Astrocyte (in vitro differentiated cells and primary cell): ENCODE measurements around the gene CCL19. TPM values are rescaled to one million over a fixed set of nuclear protein-coding genes. Genes with fewer than 3 reads are reported as not detected.

Experiments
- DNase-seq: peaks from one replicate; pipeline ENCODE4 v3.0.0-alpha.2; 2010; ENCODE audit warnings: low read depth
- FAIRE-seq: peaks from 2 replicates; lab custom pipeline; 2011; peaks lifted over from hg19 to GRCh38; lab: Jason Lieb, UNC
- H2AFZ ChIP-seq: 2 replicates; pipeline ENCODE4 v1.6.0; 2012; ENCODE audit warnings: low read depth, low read length, inconsistent platforms
- H3K27ac ChIP-seq: 2 replicates; pipeline ENCODE4 v1.5.1; 2011; ENCODE audit warnings: low read depth, low read length, inconsistent platforms
- H3K27me3 ChIP-seq: 2 replicates; pipeline ENCODE4 v1.6.0; 2011; ENCODE audit warnings: low read length, inconsistent platforms; ENCODE audit not compliant: insufficient read depth
- H3K36me3 ChIP-seq: 2 replicates; pipeline ENCODE4 v1.5.1; 2011; ENCODE audit warnings: low read length, inconsistent platforms; ENCODE audit not compliant: insufficient read depth
- H3K4me1 ChIP-seq: 2 replicates; pipeline ENCODE4 v1.5.1; 2011; ENCODE audit warnings: low read length, inconsistent platforms; ENCODE audit not compliant: insufficient read depth
- H3K4me2 ChIP-seq: 2 replicates; pipeline ENCODE4 v1.6.0; 2012; ENCODE audit warnings: low read length, inconsistent platforms
- H3K4me3 ChIP-seq: 2 replicates; pipeline ENCODE4 v1.5.1; 2011; ENCODE audit warnings: low read depth, mild to moderate bottlenecking, low read length, inconsistent platforms; ENCODE audit not compliant: insufficient read depth
- H3K79me2 ChIP-seq: 2 replicates; pipeline ENCODE4 v1.6.0; 2012; ENCODE audit warnings: mild to moderate bottlenecking, low read length, inconsistent platforms; ENCODE audit not compliant: insufficient read depth
- H3K9ac ChIP-seq: 2 replicates; pipeline ENCODE4 v1.6.0; 2012; ENCODE audit warnings: mild to moderate bottlenecking, low read length, inconsistent platforms
- H3K9me3 ChIP-seq: 2 replicates; pipeline ENCODE4 v1.5.1; 2012; ENCODE audit warnings: low read depth, mild to moderate bottlenecking, low read length, inconsistent platforms; ENCODE audit not compliant: insufficient read depth
- H4K20me1 ChIP-seq: 2 replicates; pipeline ENCODE4 v1.6.0; 2012; ENCODE audit warnings: low read length, inconsistent platforms; ENCODE audit not compliant: insufficient read depth
- H3K27ac Mint-ChIP-seq: one replicate; pipeline ENCODE4 v1.8.0; 2021; ENCODE audit warnings: mild to moderate bottlenecking, mixed read lengths; ENCODE audit not compliant: unreplicated experiment
- H3K27me3 Mint-ChIP-seq: one replicate; pipeline ENCODE4 v1.8.0; 2021; ENCODE audit warnings: low read depth, mixed read lengths; ENCODE audit not compliant: unreplicated experiment
- H3K36me3 Mint-ChIP-seq: one replicate; pipeline ENCODE4 v1.8.0; 2021; ENCODE audit warnings: low read depth, mixed read lengths; ENCODE audit not compliant: unreplicated experiment
- H3K4me1 Mint-ChIP-seq: one replicate; pipeline ENCODE4 v1.8.0; 2021; ENCODE audit warnings: low read depth, mixed read lengths; ENCODE audit not compliant: unreplicated experiment
- H3K4me3 Mint-ChIP-seq: one replicate; pipeline ENCODE4 v1.8.0; 2021; ENCODE audit warnings: mild to moderate bottlenecking, moderate library complexity, mixed read lengths; ENCODE audit not compliant: unreplicated experiment
- H3K9me3 Mint-ChIP-seq: one replicate; pipeline ENCODE4 v1.8.0; 2021; ENCODE audit warnings: mild to moderate bottlenecking, mixed read lengths; ENCODE audit not compliant: unreplicated experiment
- EZH2 ChIP-seq: IDR thresholded peaks from 2 replicates; pipeline ENCODE4 v1.6.1; 2012; ENCODE audit warnings: mild to moderate bottlenecking, low read length, inconsistent platforms; ENCODE audit not compliant: insufficient read depth
- total RNA-seq: library from RNA; stranded (reverse); gene quantifications from 2 replicates; pipeline ENCODE4 v1.2.1, GENCODE V29; 2021
- TF ChIP-seq, protein P1 (sequence below): IDR thresholded peaks from 2 replicates; pipeline ENCODE4 v1.5.1; 2011; ENCODE audit warnings: low read depth, mild to moderate bottlenecking, inconsistent platforms, low read length, moderate library complexity; ENCODE audit not compliant: insufficient read depth

CCL19 gene
- total RNA-seq, 1 donor from 2014 or later = not detected

GRCh38 chr9:34689512-34689911 is 1.6 kb downstream of the CCL19 start:
- Histone ChIP-seq H3K27me3 (peaks cover 2% of the 10 kb centered on the region), H4K20me1 (no peaks in the 10 kb centered on the region), H3K79me2 (no peaks in the 10 kb centered on the region), H3K4me2 (no peak overlapping the region), H3K36me3 (no peaks in the 10 kb centered on the region), H3K4me3 (no peak overlapping the region), H3K27ac (no peak overlapping the region), H3K9me3 (no peaks in the 10 kb centered on the region), H2AFZ (no peak overlapping the region), H3K9ac (no peak overlapping the region), H3K4me1 (no peaks in the 10 kb centered on the region)
- Mint-ChIP-seq H3K36me3 (peaks cover 16% of the 10 kb centered on the region), H3K9me3 (peaks cover 8% of the 10 kb centered on the region), H3K4me3 (no peak overlapping the region), H3K27ac (no peak overlapping the region), H3K4me1 (no peaks in the 10 kb centered on the region), H3K27me3 (peaks cover 28% of the 10 kb centered on the region)
- FAIRE-seq (no peak), DNase-seq (no peak)
- TF ChIP-seq, protein P1, sequence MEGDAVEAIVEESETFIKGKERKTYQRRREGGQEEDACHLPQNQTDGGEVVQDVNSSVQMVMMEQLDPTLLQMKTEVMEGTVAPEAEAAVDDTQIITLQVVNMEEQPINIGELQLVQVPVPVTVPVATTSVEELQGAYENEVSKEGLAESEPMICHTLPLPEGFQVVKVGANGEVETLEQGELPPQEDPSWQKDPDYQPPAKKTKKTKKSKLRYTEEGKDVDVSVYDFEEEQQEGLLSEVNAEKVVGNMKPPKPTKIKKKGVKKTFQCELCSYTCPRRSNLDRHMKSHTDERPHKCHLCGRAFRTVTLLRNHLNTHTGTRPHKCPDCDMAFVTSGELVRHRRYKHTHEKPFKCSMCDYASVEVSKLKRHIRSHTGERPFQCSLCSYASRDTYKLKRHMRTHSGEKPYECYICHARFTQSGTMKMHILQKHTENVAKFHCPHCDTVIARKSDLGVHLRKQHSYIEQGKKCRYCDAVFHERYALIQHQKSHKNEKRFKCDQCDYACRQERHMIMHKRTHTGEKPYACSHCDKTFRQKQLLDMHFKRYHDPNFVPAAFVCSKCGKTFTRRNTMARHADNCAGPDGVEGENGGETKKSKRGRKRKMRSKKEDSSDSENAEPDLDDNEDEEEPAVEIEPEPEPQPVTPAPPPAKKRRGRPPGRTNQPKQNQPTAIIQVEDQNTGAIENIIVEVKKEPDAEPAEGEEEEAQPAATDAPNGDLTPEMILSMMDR = no peak

- FAIRE-seq (no peak), DNase-seq (no peak)
- no peak overlapping the region for H3K4me3 Mint-ChIP-seq
- H3K4me1 Mint-ChIP-seq = no peaks in the 10 kb centered on the region
- H3K4me2 ChIP-seq = no peak overlapping the region
- H3K36me3 Mint-ChIP-seq = peaks cover 18% of the 10 kb centered on the region
- no peaks in the 10 kb centered on the region for H4K20me1 ChIP-seq
- H3K9me3 ChIP-seq = no peaks in the 10 kb centered on the region
- no peak overlapping the region for H3K27ac Mint-ChIP-seq
- H3K79me2 ChIP-seq = no peaks in the 10 kb centered on the region
- H3K27me3 ChIP-seq = peaks cover 2% of the 10 kb centered on the region
- TF ChIP-seq, protein P1 = no peak
- no peak for TF ChIP-seq EZH2
- H3K27ac ChIP-seq = no peak overlapping the region
- peaks cover 28% of the 10 kb centered on the region for H3K27me3 Mint-ChIP-seq
- no peaks in the 10 kb centered on the region for H3K36me3 ChIP-seq
- H3K4me1 ChIP-seq = no peaks in the 10 kb centered on the region
- H3K9ac ChIP-seq = no peak overlapping the region
- no peak overlapping the region for H3K4me3 ChIP-seq
- H3K9me3 Mint-ChIP-seq = peaks cover 8% of the 10 kb centered on the region
- no peak overlapping the region for H2AFZ ChIP-seq
These were observed 2.0 kb downstream of the CCL19 start for GRCh38 chr9:34689116-34689470.

DNA sequence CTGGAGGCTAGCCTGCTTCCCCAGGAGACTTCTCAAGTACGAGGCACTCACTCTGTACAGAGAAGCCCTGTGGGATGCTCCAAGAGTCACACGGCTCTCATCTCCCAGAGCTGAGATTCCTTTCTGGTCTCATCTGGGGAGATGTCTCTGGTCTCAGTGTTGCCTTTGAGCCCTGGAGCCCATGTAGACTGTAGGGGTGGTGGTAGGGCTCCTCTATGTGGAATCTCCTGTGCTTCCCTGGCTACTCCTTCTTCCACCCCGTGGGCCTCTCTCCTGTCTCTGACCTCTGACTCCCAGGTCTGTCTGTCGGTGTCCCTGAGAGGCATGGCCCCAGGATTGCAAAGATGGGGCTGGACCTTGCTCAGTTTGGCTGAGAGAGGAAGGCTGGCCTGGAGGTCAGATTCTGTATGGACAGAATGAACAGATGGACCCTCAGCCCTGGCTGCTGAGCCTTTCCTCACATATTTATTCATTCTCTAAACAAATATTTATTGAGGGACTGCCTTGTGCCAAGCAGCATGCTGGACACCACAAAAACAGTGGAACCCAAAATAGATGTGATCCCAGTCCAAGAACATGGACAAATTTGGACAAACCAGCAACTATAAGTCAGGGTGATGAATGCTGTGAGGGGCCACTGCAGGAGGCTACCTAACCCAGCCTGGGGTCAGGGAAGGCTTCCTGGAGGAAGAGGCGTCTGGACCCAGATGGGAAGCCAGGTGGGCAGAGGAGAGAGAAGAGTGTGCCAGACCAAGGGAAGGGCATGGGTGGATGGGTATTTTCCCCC is 2.6 kb downstream of the CCL19 start:
- TF ChIP-seq EZH2 = no peak
- TF ChIP-seq, protein P1 = no peak
- no peak overlapping the region for H3K4me3 ChIP-seq
- Mint-ChIP-seq H3K27ac (no peak overlapping the region), H3K9me3 (peaks cover 8% of the 10 kb centered on the region), H3K27me3 (peaks cover 28% of the 10 kb centered on the region), H3K4me3 (no peak overlapping the region), H3K4me1 (no peaks in the 10 kb centered on the region), H3K36me3 (peaks cover 21% of the 10 kb centered on the region)
- H3K36me3 ChIP-seq = no peaks in the 10 kb centered on the region
- H3K27me3 ChIP-seq = peaks cover 2% of the 10 kb centered on the region
- no peak overlapping the region for H2AFZ ChIP-seq
- no peaks in the 10 kb centered on the region for H3K79me2 ChIP-seq
- H4K20me1 ChIP-seq = no peaks in the 10 kb centered on the region
- H3K4me2 ChIP-seq = no peak overlapping the region
- H3K27ac ChIP-seq = no peak overlapping the region
- H3K9me3 ChIP-seq = no peaks in the 10 kb centered on the region
- no peak overlapping the region for H3K9ac ChIP-seq
- FAIRE-seq (no peak), DNase-seq (no peak)
- no peaks in the 10 kb centered on the region for H3K4me1 ChIP-seq
